GM21737 (cell line): Measurements from ENCODE around the gene YTHDF1.
"Not testable (repeated sequence)": the region's sequence is repeated elsewhere in the genome, so short reads cannot be mapped to it uniquely, and the experiment has no call there.

Experiments used
- ATAC-seq: cut with Tn5 transposase; IDR thresholded peaks from one replicate; pipeline ENCODE4 v1.9.1; 2021; ENCODE audit warnings: mild to moderate bottlenecking, moderate library complexity; ENCODE audit not compliant: unreplicated experiment

YTHDF1 gene

DNA sequence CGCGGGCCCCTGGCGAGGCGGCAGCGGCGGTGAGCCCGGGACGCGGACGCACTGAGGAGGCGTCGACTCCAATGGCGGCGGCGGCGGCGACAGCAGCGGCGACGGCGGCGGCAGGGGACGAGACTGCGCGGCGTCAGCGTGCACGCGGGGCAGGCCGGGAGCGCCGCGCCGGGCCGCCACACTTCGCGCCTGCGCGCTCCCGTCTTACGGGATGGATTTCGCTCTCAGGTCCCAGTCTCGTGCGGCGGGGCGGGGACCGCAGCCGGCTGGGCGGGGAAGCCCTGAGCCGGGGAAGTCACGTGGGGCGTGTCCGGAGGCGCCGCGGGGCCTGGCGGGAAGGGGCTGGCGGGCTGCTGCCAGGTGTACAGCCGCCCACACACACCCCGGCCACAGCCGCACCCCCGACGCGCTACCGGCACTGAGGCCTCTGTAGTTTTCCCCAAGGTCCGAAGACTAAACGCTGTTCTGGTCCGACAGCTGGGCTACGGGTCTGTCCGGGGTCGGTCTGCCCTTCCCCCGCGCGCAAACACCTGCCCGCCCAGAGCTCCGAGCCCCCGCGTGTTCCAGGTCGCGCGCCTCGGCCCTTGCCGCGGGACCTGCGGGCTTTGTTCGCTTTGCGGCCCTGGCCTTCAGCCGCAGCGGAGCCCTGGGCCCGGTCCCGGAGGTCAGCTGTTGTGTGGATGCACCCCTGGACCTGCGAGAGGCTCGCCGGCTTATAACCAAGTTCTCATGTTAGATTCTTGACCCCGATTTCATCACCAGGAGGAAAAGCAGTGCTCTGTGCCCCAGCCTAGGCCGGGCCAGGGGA, at the start of gene YTHDF1:
YTHDF1 (minus strand) TSS at position 91 of the 808 bp plus-strand sequence. CDS start 239 bp downstream, outside the sequence.
- ATAC-seq, result peak; percentile 81

DNA sequence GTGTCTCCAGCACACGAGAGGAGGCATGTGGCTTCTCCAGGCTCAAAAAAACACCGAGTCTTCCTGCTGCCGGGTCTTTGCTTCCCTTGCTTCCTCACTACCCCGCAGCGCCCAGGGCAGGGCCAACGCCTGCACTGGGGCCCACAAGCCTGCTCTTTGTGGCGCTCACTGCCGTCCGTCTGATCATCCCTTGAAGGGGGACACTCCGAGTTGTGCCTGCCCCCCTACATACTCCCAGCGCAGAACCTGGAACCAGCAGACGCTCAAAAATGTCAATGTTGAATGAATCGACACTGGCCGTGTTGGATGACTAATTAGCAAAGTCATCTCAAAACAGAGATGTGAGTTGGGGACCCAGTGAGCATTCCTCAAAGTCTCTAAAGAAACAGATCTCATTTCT, 48.6 kb upstream of the YTHDF1 start:
- ATAC-seq, result no peak

DNA sequence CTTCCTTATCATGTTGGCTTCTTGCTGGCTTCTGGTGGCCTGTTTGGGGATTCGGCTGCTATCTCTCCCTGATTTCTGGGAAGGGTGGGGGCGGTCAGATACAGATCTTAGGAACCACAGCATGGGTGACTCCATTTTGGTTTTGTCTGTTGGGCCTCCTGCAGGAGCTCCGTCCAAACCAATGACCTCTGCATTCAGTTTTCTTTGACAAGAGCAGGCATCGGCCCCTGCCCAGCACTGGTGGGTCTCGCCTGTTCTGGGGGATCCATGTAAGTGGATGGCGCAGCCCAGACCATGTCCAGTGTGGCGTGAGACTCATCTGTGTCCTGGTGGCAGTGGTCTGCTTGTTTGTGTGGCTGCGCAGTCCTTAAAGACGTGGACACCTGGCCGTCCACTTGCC, 48.1 kb upstream of the YTHDF1 start:
- no peak for ATAC-seq

DNA sequence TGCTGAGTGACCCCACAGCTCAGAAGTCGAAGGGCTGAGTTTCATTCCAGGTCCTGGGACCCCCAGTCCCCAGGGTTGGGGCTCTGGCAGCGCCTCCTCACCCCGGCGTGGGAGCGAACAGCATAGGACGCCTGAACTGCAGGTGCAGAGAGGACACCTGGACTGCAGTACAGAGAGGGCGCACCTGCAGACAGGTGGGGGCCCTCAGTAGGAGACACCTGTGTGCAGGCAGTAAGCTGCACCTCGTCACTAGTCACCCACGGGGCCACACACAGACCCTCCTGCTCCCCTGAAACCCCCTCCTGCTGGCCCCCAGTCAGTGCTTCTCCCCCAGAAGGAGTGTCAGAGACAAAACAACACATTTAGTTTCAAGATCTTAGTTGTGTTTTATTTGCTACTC, 46.9 kb upstream of the YTHDF1 start:
- no peak for ATAC-seq

DNA sequence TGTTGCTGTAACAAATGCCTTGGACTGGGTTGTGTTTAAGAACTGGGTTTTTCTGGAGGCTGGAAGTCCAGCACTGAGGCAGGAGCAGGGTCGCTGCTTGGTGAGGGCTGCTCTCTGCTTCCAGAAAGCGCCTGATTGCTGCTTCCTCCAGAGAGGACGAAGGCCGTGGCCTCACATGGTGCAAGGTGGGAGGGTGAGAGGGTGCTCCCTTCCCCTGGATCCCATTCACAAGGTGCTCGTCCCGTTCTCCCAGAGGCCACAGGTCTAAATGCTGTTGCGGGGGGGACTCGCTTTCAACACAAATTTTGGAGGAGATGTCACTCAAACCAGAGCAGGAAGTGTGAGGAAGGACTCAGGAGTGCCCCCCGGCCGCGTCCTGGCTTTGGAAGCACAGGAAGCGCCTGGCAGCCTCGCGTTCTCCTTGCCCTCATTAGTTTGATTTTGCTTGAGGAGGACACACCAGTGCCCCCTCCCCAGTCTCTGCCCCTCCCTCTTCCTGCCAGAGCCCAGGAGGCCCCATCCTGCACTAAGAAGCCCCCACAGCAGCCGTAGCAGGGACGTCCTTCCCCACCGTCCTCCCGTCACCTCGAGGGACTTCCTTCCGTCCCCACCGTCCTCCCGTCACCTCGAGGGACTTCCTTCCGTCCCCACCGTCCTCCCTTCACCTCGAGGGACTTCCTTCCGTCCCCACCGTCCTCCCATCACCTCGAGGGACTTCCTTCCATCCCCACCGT, 46.0 kb upstream of the YTHDF1 start:
- no peak for ATAC-seq

DNA sequence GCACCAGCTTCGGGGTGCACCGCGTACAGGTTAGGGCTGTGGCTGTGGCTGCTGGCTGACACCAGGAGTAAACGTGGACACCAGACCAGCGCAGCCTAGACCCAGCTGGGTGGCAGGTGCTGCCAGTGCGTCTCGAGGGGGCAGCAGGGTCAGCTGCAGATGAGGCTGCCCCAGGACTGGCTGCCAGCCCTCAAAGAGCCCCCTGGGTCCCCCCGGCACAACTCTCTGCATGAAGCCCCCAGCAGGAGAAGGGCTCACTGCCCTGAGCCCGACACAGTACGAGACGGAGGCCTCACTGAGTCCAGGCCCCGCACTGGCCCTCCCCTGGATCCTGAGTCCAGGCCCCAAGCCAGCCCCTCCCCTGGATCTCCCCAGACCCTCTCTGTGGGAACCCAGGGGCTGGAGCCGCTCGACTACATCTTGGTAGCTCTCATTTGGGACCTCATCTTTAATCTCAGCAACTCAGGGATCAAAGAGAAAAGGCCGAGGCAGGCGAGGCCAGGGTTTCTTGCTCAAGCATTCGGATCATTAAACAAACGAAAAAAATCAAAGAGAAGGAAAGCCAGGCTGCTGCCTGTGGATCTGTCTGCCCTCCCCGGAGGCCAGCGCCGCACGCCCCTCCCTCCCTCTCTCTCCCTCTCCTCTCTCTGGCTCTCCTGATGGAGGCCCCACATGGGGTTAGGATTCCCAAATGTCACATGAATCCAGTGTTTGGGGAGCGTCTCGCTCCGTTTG, 45.3 kb upstream of the YTHDF1 start:
- no peak for ATAC-seq

DNA sequence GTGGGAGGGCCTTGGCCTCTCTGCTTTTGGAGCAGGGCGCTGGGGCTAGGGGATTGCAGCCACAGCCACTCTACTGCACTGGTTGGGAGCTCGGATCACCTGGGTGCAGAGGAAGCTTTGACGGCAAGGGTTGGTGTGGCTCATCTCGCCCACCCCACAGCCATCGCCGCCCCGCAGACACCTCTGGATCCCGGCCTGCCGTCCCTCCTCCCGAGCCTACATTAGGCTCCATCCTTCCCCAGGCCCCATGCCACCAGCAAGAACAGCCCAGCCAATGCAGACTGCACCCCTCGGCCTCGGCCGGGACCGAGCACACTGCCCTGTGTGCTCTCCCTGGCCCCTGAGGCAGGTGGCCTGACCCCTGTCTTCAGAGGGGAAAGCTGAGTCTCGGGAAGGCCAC, 44.6 kb upstream of the YTHDF1 start:
- ATAC-seq, result no peak

DNA sequence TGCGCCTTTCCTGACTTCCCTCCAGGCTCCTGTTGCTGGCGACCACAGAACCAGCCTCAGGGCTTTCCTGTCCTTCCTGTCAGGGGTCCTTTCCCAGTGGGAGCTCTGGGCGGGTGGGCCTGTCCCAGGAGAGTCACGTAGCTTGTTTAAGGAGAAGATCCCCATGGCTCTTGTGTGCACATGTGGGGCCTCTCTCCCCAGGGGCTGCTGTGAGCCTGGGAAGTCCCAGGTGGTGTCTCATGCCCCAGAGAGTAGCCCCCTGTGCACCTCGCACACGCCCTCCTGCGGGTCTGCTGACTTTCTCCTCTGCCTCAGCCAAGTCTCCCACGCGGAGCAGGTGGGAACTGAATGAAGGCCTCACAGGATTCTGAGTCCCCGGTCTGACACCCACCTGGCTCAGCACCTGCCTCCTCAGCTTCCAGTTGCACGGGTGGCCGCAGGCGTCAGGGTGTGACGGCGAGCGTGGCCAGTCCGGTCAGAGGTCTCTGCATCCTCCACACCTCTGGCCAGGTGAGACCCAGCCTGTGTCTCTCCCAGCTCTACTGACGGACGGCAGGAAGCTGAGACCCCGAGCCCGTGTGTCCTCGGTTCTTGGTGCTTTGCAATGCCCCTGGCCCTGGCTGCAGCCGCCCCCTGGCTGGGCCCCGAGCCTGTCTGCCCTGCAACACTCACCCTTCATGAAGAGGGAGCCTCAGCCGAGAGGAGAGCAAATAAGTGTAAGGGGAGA, 44.0 kb upstream of the YTHDF1 start:
- no peak for ATAC-seq

DNA sequence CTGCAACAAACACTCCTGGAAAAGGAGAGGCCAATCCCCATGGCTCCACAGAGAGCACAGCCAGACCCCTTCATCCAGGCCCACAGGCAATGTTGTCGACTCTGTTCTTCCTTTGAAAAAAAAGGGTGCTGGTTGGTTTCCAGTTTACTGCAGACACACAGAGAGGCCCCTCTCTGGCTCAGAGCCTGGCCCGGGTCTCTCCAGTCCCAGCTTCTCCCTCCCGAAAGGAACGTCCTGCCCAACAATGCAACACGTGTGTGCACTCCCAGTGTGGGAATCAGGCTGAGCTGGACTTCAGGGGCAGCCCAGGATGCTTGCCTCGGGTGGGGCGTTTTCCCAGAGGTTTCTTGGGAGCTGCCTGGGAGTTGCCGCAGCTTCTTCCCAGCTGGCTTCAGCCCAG, 42.9 kb upstream of the YTHDF1 start:
- ATAC-seq, result no peak

DNA sequence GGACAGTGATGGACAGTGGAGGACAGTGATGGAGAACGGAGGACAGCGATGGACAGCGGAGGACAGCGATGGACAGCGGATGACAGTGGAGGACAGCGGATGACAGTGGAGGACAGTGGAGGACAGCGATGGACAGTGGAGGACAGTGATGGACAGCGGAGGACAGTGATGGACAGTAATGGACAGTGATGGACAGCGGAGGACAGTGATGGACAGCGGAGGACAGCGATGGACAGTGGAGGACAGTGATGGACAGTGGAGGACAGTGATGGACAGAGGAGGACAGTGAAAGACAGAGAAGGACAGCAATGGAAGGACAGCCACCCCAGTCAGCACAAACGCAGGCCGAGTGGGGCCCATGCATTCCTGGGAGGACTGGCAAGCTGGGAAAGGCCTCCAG, 41.7 kb upstream of the YTHDF1 start:
- no peak for ATAC-seq

DNA sequence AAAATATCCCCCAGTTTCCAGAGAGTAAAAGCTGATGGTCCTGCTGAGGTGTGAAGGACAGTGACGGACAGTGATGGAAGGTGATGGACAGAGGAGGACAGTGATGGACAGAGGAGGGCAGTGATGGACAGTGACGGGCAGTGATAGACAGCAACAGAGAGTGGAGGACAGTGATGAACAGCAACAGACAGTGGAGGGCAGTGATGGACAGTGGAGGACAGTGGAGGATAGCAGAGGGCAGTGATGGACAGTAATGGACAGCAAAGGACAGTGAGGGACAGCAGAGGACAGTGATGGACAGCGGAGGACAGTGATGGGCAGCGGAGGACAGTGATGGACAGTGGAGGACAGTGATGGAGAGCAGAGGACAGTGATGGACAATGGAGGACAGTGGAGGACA, 41.0 kb upstream of the YTHDF1 start:
- no peak for ATAC-seq

DNA sequence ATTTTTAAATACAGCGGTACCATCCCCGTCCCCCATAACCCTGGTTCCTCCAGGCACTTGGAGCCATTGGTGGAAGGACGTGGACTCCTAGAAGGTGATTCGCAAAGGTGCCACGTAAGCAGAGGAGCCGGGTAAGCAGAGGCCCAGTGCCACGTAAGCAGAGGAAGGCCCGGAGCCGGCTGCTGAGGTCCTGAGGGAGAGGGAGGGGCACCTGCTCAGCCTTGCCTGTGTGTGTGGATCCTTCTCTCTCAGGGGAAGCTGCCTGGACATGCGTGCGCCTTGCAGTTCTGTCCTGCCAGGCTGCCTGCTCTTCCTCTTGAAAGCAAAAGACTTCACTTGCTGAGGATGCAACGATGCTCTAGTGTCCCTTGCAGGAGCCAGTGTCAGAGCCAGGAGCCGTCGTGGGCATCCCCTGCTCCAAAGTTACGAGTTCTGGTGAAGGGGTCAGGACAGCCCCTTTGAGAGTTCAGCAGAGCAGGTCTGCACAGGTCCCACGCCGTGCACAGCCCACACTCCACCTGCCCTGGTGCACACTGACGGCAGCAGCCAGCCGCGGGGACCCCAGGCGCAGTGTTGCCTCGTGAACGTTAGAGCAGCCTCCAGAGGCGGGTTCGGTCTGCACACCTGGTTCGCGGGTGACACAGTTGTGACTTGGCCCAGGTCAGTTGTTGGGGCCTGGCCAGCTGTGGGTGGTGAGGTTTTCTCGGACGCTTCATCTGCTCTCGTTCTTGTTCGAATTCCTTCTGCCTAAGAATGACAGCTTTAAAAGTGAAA, 40.2 kb upstream of the YTHDF1 start:
- ATAC-seq, result no peak

DNA sequence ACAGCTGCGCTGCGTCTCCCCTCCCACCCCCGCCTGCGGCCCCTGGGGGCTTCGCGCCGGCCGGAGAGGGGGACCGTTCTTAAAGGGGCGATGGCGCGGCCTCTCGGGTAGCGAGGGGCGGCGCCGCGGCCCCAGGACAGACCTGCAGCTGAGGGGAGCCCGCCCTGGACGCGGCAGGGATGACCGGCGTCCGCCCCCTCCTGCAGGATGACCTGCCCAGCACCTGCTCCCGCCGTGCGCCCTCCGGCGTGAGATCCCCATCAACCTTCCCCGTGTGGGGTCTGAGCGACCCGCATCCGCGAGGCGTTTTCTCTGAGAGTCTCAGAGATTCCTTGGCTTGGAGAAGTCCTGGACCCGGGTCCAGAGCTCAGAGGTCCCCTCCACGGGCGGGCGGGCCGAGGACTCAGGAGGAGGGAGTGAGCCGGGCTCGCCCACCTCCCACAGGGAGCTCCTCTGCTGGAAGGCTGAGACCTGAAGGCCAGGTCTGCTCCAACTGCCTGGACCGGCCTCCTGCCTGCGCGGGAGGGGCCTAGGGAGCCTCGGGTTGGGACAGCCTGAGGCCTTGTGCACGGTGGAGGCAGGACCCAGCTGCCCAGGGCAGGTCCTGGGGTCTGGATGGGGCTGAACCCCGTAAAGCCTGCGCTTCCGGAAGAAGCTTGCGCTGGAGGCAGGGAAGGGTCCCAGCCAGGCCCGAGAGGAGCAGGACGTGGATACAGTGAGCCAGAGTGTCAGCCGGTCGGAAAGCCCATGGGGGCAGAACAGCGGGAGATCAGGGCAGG, 38.9 kb upstream of the YTHDF1 start:
- ATAC-seq, result no peak

DNA sequence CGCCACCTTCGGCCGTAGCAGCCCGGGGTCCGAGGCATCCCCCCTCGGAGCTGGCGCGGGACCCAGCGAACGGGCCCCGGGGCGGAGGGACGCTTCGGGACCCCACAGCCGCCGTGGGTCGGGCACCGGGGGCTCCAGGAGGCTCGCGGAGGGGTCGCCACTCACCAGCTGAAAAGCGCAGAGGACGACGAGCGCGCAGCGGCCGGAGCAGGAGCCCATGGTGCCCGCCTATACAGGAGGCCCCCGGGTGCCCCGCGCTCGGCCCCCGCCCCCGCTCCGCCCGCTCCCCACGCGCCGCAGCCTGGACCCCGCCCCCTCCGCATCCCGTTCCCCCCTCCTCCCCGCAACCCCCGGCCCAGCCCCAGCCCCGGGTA, 38.3 kb upstream of the YTHDF1 start, which contains the start of gene NKAIN4:
NKAIN4 (minus strand) TSS at position 232 of the 374 bp plus-strand sequence; CDS start at position 219, 13 bp downstream.
- no peak for ATAC-seq

DNA sequence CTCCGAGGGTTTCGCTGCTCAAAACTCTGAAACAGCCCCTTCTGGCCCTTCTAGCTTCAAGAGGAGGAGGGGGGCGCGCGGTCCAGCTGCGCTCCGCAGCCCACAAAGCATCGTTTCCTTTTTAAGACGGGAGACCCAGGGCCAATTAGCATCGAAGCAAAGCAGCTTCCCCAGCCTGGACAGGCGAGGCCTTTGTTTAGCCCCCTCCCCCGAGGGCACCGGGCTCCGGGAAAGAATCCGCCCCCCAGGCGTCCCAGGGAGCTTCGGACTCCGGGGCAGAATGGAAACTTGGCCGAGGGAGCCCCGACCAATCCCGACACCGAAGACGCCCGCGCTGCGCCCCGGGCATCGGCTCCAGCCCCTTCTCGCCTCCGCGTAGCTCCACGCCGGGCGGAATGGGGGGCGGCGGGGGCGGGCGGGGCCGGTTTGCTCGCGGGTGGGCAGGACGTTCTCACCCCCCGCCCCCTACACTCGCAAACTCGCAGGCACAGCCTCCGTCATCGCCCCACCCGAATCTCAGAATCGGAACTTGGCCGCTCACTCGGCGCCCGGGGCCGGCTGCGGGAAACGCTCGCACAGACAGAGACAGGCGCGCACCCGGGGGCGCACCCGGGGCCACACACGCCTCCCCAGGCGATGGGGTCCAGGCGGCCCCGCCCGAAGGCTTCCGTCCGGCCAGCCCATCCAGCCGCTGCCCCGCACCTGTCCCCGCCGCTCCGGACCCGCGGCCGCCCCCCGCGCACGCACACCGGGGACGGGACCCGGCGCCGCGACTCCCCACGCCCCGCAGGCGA, 37.7 kb upstream of the YTHDF1 start:
- no peak for ATAC-seq

DNA sequence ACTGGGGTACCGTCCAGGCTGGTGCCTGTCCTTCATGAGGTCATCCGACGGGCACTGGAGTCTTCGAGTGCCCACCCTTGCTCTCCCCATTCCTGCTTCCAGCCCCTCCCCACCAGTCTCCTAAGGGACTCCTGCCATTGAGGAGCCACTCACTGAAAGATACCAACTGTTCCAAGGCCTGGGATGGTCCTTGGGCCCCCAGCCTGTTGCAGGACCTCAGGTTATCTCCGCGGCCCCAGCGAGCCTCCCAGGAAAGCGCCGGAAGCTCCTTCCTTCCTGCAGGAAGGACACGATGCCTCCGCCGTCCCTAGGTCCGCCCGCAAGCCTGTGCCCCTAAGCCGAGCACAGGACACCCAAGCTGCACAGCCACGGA, 37.1 kb upstream of the YTHDF1 start:
- ATAC-seq, result no peak

DNA sequence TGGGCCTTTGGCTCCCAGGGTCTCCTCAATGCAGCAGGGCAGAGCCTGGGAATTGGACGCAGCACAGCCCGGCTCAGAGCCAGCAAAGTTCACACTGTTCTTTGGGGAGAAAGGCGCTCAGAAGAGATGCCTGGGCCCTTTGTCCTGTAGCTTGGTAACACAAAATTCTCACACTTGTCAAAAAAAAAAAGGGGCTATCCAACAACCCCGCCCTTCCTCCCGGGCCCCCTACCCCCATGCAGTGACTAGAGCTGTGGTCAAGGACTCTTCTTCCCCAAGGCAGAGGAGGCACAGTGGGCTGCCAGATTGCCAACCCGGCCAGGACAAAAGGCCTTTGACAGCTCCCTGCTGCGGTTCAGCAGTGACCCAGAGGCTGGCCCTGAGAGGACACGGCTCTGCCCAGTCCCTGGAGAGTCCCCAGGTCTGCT, 36.4 kb upstream of the YTHDF1 start:
- ATAC-seq, result no peak

DNA sequence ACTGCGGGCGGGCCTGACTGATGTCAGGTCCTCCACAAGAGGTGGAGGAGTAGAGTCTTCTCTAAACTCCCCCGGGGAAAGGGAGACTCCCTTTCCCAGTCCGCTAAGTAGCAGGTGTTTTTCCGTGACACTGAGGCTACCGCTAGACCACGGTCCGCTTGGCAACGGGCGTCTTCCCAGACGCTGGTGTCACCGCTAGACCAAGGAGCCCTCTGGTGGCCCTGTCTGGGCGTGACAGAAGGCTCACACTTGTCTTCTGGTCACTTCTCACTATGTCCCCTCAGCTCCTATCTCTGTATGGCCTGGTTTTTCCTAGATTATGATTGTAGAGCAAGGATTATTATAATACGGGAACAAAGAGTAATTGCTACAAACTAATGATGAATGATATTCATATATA, 35.4 kb upstream of the YTHDF1 start:
- not testable (repeated sequence) for ATAC-seq

DNA sequence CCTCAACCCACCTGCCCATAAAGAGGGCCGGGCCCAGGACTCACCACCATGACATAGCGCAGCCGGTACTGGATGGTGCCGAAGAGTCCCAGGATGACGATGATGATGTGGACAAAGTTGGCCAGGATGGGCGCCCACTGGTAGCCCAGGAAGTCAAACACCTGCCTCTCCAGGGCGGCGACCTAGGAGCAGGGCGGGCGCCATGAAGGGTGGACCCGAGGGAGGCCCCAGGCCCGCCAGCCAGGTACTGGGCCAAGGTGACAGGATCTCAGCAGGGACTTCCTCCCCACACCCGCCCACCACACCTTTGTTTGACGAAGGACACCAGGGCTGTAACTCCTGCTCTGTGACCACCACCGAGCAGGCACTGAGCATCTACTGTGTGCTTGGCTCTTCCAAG, 34.0 kb upstream of the YTHDF1 start:
- ATAC-seq, result no peak
